ENCODE results near the gene DHRS3.
"Not testable (repeated sequence)": the region's sequence is repeated elsewhere in the genome, so short reads cannot be mapped to it uniquely, and the experiment has no call there.

DHRS3 gene

DNA sequence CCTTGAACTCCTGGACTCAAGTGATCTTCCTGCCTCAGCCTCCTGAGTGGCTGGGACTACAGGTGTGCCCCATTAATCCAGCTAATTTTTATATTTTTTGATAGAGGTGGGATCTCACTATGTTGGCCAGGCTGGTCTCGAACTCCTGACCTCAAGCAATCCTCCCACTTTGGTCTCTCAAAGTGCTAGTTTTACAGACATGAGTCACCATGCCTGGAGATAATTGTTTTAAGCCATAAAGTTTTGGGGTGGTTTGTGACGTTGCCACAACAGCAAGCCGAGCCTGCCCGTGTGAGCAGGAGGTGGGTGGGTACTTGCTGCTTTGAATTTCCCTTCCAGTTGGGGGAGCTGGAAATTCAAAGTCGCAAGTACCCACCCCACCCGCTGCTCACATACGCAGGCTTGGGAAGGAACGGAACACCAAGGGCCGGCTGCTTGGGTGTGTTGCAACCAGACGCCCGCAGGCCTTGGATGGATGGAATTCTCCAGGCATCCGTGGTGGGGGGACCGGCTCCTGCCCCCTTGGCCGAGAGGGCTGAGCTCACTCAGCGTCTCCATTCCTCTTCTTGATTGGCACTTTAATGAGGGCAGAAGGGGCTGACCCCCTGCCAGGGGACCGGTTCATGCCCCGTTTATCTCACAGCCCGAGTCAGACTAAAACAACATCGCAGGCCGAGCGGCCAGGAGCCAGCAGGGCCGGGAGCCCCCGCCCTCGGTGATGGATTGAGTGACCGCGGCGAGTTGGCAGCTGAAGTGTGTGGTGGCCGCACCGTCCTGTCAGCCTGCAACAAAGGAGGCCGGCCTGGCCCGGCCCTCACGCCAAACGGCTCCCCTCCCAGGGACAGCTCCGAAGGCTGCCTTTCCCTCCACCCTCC lies 78.1 kb downstream of the DHRS3 start:
- no peak for DNase-seq (ENCODE audit: low read depth in 2 of 2)

DNA sequence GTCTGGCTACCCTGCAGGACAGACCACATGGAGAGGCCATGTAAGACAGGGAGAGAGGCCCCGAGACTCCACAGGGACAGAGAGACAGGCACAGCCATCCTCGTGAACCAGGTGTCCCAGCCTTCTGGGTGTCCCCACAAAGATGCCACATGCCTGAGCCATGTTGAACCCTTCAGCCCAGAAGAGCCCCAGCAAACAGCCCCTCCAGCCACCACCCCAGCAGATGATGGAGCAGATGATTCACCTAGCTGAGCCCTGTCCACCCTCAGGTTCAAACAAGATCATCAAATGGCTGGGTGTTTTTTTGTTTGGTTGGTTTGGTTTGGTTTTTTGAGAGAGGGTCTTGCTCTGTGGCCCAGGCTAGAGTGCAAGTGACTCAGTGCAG lies 78.7 kb downstream of the DHRS3 start:
- DNase-seq (ENCODE audit: low read depth in 2 of 2), result no peak

DNA sequence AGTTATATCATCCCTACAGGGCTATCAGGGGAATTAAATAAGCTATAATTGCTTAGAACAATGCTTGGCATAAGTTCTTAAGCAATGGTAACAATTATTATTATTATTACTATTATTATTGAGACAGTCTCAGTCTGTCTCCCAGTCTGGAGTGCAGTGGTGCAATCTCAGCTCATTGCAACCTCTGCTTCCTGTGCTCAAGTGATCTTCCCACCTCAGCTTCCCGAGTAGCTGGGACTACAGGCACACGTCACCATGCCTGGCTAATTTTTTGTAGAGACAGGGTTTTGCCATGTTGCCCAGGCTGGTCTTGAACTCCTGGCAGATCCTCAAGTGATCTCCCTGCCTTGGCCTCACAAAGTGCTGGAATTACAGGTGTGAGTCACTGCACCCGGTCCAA lies 79.5 kb downstream of the DHRS3 start:
- DNase-seq (ENCODE audit: low read depth in 2 of 2), result not testable (repeated sequence)

DNA sequence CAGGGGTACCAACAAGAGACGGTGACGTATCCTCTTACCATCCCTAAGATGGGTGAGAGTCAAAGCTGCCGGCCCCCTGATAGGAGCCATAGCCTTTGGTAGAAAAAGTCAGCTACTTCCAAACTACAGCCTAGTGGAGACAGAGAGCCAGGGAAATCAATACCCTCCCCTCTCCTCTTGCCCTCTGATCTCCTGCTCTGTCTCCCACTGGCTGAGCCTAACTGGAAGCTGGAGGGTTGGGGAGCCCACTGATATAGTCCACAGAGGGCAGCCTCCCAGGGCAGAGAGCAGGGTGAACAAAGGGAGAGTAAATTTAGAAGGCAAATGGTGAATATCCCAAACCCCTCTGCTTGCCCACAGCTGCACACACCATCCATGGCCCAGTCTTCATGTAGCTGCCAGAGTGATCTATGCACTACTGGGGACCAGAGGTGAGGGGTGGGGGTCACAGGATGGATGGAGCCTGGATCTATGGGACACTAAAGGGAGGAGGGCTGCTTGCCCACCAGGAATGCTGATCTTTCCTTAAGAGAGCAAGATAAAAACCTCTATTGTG lies 80.0 kb downstream of the DHRS3 start:
- no peak for DNase-seq (ENCODE audit: low read depth in 2 of 2)

DNA sequence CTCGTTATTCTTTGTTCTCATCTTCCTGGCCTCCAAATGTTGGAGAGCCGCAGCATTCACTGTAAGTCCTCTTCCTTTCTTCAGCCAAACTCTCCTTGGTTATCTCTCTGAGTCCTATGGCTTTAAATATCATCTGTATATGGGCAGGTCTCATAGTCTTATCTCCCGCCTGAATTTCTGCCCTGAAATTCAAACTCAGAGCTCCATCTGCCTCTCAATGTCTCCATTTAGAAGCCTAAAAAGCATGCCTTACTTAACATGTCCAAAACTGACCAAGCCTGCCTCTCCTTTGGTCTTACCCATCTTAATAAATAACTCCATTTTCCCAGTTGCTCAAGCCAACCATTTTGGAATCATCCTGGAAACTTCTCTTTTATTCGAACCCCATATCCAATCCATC lies 80.7 kb downstream of the DHRS3 start:
- no peak for DNase-seq (ENCODE audit: low read depth in 2 of 2)

DNA sequence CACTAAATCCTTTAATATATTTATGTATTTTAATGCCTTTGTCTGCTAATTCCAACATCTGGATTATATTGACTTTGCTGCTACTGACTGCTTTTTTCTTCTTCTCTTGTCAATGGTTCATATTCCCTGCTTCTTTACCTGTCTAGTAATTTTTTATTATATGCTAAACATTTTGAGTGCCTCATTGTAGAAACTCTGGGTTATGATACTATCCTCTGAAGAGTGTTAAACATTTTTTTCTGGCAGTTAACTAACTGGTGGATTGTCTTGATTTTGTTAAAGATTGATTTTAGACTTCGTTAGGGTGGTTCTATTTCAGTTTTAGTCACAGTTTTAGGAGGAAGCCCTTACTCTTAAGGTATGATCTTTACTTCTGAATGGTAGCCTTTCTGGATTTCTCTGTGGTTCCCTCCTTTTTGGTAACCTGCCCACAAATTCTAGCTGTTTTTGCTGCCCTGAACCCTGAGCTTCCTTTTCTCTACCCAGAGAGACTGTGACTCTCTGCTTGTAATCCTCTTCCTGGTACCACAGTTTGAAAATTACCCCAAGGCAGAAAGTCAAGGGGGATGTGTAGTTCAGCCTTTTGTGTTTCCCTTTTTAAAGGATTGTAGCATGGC lies 81.9 kb downstream of the DHRS3 start:
- no peak for DNase-seq (ENCODE audit: low read depth in 2 of 2)

DNA sequence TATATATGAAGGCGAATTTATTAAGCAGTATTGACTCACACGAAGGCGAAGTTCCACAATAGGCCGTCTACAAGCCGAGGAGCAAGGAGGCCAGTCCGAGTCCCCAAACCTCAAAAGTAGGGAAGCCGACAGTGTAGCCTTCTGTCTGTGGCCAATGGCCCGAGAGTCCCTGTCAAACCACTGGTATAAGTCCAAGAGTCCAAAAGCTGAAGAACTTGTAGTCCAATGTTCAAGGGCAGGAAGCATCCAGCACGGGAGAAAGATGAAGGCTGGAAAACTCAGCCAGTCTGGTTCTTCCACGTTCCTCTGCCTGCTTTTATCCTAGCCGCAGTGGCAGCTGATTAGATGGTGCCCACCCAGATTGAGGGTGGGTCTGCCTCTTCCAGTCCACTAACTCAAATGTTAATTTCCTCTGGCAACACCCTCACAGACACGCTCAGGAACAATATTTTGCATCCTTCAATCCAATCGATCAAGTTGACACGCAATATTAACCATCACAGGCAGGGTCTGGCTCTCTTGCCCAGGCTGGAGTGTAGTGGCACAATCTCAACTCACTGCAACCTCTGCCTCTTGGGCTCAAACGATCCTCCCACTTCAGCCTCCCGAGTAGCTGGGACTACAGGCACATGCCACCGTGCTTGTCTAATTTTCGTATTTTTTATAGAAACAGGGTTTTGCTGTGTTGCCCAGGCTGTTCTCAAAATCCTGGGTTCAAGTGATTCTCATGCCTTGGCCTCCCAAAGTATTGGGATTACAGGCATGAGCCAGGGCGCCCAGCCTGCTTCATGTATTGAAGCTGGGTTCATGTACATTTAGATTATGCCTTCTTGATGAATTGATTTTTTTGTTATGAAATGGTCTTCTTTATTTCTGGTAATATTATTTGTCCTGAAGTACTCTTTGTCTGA lies 85.3 kb downstream of the DHRS3 start:
- no peak for DNase-seq (ENCODE audit: low read depth in 2 of 2)

DNA sequence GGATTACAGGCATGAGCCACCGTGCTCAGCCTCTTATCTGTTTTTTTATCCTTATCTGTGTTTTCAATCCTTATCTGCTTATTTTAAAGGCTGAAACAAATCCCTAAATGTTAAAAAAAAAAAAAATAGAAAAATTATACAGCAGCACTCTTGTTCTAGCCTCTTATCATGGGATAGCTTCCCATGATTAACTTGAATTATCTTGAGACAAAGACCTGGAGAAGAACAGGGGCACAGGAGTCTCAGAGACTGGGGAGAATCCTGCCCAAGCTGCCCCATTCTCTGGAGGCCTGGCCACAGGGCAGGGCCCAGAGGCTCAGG lies 86.9 kb downstream of the DHRS3 start:
- DNase-seq (ENCODE audit: low read depth in 2 of 2), result no peak

DNA sequence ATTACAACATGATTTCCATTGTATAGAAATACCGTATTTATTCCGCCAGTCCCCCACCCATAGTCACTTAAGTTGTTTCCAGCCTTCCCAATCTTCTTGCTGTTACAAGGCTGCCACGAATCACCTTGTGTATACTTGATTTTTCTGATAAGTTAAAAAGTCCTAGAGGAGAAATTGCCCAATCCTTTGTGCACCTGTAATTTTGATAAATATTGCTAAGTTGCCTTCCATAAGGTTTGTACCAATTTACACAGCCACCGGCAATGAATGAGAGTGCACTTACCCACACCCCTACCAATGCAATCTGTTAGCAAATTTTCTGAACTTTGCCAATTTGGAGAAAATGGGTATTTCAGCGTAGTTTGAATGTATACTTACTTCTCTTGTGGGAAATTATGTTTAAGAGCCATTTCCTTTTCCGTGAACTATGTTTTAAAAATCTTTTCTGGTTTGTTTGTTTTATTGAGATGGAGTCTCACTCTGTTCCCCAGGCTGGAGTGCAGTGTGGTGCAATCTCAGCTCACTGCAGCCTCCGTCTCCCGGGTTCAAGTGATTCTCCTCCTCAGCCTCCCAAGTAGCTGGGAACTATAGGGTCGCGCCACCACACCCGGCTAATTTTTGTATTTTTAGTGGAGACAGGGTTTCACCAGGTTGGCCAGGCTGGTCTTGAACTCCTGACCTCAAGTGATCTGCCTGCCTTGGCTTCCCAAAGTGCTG lies 87.4 kb downstream of the DHRS3 start:
- DNase-seq (ENCODE audit: low read depth in 2 of 2), result no peak

DNA sequence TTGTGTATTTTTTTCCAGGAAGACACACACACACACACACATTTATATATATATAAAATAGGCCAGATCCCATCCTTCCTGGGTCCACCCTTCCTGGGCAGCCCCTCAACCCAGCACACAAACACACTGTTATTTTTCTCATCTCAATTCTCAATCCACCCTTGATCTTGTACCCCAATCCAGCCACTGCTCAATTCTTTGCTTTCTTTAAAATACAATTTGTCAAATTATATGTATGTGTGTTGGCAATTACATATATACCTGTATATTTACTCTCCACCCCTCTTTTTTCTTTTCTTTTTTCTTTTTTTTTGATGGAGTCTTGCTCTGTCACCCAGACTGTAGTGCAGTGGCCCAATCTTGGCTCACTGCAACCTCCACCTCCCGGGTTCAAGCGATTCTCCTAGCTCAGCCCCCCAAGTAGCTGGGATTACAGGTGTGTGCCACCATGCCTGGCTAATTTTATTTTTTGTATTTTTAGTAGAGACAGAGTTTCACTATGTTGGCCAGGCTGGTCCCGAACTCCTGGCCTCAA lies 88.3 kb downstream of the DHRS3 start:
- DNase-seq (ENCODE audit: low read depth in 2 of 2), result no peak

DNA sequence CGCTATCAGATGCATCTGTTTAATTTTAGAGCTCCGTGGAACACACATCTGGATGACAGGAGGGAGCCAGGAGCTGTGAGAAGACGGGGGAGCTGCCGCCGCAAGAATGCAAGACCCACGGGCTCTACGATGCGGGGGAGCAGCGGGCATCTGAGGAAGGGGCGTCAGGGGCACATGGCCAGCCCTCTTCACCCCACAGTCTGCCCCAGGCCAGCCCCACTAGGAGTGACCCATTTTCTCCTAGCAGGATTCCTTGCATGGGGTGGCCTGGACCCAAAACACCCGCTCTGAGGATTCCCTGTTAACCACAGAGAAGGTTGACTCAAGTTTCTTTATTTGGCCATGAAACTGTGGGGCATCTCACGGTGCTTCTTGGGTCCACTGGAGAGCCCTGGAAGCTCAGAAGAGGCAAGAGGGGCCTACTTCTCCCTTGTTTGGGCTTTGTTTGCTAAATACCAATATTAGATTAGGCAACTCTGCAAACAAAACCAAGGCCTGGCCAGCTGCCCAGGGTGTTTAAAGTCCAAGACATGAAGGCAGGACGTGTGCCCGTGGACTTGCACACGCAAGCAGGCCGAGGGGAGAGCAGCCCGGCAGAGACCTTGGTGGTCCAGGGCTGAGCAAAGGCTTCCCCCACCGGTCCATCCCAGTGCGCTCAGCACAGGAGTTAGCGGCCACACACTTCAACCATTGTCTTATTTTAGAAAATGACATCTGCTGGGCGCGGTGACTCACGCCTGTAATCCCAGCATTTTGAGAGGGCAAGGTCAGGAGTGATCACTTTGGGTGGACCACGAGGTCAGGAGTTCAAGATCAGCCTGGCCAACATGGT lies 89.8 kb downstream of the DHRS3 start:
- DNase-seq (ENCODE audit: low read depth in 2 of 2), result no peak

DNA sequence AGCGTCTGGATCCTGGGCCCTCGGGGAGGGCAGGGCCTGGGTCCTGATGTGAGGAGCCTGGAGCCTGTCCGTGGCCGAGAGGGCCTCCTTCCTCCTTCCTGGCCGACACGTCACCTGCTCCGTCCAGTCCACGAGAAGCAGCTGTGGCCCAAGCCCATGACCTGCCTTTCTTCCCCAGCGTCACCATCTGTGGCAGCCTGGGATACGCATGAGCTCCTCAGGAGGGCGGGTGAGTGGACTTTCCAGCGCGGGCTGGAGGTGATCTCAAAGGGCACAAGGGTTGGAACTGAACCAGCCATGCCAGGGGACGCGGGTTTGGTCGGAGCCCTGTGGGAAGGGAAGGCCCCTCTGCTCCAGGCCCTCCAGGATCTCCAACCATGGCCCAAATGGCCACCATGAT lies 90.4 kb downstream of the DHRS3 start:
- no peak for DNase-seq (ENCODE audit: low read depth in 2 of 2)

DNA sequence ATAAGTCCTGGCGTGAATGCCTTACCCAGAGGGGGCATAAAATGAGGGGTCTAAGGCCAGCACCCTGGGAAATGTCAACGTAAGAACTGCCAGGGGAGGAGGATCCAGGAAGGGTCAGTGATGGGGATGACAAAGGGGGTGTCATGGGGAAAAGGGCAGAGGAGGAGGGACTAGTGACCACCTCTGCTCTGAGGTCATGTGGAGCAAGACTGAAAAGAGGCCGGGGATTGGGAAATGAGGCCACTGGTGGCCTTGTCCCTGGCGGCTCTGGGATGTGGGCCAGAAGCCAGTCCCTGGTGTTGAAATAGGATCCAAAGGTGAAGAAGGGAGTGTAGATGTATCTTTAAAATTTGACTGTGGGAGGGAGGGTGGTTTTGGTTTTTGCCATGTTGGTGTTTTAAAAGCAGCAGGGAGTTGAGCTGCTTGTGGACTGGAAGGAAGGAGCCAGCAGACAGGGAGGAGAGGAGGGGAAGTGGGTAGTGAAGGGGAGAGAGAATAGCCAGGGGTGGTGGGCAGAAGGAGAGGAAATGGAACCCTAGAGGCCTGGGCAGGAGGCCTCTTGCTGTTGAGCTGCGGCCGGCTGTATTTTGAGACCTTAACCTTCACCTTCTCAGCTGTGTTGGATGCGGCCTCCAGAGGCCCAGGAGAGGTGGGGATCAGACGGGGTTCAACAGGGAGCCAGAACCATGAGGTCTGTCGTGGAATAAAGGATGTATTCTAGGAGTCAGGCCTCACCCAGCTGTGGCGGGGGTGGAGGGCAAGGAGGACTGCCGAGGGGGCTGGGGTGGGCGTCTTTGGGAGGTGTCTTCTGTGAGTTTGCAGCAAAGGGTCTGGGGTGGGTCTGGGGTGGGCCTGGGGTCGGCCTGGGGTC lies 92.5 kb downstream of the DHRS3 start:
- no peak for DNase-seq (ENCODE audit: low read depth in 2 of 2)

DNA sequence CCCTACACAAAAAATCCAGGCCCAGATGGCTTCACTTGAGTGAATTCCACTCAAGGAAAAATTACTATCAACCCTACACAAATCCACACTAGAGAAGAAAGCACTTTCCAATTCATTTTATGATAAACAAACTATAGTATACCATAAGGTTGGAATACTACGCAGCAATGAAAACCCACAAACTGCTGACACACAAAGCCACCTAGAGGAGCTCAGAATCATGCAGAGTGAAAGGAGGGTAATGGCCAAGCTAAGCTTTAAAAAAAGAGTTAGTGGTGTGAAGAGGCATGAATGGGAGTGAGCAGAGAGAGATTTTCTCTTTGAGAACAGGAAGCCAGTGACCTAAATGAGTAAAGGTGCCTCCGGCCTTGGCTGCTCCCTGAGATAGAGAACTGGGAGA lies 93.7 kb downstream of the DHRS3 start:
- no peak for DNase-seq (ENCODE audit: low read depth in 2 of 2)

DNA sequence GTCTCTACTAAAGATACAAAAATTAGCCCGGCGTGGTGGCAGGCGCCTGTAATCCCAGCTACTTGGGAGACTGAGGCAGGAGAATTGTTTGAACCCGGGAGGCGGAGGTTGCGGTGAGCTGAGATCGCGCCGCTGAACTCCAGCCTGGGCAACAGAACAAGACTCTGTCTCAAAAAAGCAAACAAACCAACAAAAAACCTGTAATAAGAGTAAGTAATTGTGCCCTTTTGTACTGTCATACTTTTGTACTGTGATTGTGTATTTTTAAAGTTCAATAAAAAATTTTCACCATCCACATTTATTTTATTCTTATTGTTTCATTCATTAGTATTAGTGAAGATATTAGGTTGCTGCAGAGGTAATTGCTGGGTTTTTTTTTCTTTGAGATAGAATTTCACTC lies 95.2 kb downstream of the DHRS3 start:
- DNase-seq (ENCODE audit: low read depth in 2 of 2), result not testable (repeated sequence)

DNA sequence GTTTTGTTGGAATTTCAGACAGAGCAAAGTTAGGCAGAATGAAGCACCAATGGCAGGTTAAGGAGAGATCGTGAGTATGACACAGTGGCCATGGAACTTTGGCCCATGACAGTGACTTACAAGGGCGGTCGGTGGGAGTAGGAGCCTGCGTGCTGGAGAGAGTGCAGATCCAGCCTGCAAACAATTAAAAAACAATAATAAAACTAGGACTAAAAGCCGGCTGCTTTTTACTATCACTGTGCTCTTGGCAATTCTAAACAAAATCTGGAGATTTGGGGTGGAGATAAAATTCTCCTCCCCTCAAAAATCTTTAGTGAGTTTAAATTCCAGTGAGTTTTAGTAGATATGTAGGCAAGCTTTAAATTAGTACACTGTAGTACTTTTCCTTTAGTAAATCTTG lies 96.9 kb downstream of the DHRS3 start:
- no peak for DNase-seq (ENCODE audit: low read depth in 2 of 2)

DNA sequence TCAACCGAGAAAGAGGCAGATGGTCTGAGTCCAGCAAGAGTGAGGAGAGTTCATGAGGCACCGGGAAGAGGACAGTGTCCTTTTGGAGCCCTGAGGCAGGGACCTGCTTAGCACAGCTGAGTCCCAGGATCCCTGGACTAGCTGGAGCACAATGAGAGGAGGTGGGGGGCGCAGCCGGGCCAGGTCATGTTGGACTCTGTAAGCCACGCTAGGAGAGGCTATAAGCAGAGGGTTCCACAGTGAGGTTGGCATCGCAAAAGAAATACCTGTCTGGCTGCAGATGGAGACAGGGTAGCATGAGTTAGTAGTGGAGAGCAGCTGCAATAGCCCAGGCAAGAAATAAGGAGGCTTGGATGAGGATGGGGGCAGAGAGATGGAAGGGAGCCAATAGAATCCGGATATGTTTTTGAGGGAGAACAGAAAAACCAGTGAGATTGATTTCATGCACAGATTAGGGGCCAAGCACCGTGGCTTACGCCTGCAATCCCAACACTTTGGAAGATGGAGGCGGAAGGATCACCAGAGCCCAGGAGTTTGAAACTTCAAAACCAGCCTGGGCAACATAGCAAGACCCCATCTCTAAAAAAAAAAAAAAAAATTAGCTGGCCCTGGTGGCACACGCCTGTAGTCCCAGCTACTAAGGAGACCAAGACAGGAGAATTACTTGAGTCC lies 98.2 kb downstream of the DHRS3 start:
- DNase-seq (ENCODE audit: low read depth in 2 of 2), result no peak

DNA sequence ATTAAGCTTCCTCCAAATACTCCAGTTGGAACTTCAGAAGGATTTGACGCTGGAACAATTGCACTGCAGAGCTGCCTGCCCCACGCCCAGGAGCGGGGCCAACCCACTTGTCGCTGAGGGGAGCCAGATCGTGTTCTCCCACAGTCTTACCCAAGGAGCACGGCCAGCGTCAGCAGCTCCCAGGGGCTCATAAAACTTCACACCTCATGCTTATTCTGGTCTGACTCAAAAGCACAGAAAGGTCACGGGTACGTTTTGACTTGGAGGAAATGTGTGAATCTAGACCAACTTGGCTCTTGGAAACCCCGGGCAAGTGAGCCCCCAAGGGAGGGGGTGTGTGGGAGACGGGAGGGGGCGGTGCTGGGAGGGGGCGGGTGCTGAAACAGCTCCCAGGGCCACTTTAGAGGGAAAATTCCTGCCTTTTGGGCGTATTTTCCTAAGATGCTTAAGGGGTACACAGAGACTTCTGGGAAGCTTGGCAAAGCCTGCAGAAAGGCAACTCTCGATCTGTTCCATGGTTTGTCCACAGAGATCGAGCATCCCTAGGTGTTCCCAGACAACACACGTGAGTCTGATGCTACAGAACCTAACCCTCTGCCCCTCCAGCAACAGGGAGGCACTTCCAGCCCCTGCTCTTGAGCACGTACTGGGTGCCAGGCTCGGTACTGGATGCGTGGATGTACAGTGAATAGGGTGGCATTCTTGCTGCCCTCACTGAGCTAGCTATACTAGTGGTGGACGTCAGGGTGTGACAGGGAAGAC lies 98.9 kb downstream of the DHRS3 start:
- peak; percentile 38 to 39 for DNase-seq (ENCODE audit: low read depth in 2 of 2)
